Measurements from ENCODE around the gene METAP1D.

The METAP1D gene

DNA sequence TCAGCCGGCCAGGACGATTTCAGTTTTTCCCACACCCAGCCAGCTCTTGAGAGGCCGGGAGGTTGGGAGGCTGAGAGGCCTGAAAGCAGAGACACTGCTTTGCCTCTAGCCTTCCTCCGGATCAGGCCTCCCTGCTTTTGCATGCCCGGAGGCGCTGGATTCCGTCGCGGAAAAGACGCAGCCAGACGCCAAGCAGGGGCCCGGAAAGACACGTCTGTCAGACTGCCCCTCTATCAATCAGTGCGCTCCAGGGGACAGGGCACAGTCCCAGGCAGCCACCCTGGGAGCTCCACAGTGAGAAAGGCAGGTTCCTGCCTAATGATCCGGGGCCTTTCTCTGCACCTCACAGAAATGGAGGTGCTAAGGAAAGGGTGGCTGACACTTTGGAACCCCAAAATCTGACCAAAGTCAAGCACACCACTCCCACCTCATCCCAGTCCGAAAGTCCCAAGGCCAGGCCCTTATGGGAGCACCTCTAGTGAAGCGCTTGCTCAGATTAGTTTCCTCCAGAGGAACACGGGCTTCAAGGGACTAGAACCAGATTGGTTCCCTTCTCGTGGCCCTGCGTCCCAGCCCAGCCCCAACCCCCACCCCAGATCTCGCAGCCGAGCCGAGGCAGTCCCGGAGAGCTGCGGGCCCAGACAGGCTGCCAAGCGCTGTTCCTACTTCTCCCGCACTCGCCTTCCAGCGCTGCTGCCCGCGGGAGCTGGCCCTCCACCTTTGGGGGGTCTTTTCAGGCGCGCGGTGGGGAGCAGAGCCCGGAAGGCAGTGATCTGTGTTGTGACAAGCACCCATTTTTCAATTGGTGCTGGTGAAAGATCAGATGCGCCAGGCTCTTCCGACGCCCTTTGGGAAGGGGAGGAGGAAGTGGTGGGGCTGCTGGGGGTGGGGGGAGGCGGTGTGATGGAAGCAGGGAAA, 90.5 kb downstream of the METAP1D start:
- TF ChIP-seq, protein P1, sequence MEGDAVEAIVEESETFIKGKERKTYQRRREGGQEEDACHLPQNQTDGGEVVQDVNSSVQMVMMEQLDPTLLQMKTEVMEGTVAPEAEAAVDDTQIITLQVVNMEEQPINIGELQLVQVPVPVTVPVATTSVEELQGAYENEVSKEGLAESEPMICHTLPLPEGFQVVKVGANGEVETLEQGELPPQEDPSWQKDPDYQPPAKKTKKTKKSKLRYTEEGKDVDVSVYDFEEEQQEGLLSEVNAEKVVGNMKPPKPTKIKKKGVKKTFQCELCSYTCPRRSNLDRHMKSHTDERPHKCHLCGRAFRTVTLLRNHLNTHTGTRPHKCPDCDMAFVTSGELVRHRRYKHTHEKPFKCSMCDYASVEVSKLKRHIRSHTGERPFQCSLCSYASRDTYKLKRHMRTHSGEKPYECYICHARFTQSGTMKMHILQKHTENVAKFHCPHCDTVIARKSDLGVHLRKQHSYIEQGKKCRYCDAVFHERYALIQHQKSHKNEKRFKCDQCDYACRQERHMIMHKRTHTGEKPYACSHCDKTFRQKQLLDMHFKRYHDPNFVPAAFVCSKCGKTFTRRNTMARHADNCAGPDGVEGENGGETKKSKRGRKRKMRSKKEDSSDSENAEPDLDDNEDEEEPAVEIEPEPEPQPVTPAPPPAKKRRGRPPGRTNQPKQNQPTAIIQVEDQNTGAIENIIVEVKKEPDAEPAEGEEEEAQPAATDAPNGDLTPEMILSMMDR (IDR thresholded peaks at IDR 0.05; ENCODE audit: low read depth, low read length), result no peak
- H3K4me3 ChIP-seq (ENCODE audit: low read depth, low read length), result no peak overlapping the region

DNA sequence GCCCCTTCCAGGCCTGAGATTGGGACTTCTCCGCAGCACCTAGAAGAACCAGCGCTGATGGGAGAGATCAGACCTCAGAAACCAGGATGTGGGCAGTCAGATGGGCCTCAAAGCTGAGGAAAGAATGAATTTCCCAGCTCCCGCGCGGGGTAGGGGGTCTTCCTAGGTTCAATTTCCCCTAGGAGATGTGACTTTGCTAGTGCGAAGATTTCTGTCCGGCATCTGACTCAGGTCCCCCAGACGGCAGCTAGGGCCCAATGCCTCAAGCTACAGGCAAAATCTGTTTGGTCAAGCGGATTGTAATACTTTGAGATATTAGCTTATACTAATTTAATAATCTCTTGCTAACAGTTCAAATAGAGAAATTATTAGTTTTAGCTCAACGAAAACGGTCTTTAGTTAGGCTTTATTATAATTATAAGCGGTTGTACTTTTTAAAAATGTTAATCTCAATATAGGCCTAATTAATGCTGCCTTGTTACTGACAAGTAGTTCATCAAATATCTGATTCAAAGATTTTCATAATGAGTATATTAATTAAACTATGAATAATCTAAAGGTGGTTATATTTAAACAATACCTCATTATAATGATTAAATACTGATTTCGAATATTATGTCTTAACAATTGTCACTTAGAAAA, 91.4 kb downstream of the METAP1D start:
- no peak overlapping the region for H3K4me3 ChIP-seq (ENCODE audit: low read depth, low read length)
- TF ChIP-seq, protein P1 (IDR thresholded peaks at IDR 0.05; ENCODE audit: low read depth, low read length), result no peak

DNA sequence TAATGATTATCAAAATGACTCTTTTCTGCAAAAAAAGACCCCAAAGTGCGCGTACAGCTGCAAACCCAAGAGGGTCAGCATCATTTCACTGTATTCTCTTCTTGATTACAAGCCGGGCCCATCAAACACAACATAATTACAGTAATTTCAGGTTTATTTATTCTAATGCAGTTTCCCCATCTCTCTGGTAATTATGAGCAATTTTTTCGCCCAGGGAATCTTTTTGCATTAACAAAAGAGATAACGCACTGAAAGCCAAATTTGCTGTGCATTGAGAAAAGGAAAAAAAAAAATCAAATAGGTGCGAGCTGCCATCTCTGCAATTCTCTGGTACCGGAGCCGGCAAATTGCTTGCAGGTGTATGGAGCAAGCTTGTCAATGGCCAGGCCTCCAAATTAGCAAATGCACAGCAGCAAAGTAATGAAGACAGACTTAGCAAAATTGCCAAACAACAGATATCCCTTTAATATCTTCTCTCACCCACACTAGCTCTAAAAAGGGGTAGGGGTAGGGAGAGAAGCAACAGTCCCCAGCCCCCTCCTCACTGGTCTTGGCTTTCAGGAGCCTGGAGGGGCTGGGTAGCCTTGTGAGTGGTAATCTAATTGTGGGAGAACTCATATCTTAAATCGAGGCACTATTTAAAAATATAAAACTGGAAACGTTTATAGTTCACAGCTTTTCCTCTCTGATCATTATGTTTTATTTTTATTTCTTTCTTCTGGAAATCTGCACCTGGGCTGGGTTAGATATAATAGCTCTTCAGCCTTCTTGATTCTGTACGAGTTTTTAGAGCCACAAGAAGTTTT, 92.2 kb downstream of the METAP1D start:
- H3K4me3 ChIP-seq (ENCODE audit: low read depth, low read length), result no peak overlapping the region
- TF ChIP-seq, protein P1 (IDR thresholded peaks at IDR 0.05; ENCODE audit: low read depth, low read length), result no peak

DNA sequence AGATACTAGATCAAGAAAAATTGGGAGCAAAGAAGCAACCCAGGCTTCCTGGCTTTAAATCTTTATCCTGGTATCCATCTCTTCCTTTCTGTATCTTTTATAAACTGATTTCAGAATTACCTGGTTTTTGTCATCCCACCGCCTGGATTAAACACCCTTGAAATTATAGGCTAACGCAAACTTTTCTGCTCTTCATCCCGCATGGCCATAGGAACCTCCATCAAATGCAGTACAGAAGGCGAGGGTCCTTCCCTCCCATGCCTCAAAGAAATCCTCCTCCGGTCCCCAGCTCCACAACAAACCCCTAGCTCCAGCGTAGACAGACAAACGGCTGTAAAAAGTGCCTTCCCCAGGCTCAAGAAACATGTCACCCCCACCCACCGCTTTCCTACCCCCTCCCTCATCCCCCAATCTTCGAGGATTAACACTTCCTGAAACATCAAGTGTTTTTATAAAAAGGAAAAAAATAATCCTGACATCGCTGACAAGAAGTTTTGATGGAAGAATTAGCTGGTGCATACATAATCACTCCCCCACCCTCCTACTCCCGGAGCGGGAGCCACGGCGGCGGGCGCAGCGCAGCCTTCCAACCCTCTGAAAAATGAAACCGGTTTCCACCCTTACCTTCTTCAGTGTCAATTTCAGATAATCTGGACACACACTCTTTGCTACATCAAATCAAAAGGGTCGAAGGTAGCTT, 93.1 kb downstream of the METAP1D start:
- no peak overlapping the region for H3K4me3 ChIP-seq (ENCODE audit: low read depth, low read length)
- TF ChIP-seq, protein P1 (IDR thresholded peaks at IDR 0.05; ENCODE audit: low read depth, low read length), result no peak

DNA sequence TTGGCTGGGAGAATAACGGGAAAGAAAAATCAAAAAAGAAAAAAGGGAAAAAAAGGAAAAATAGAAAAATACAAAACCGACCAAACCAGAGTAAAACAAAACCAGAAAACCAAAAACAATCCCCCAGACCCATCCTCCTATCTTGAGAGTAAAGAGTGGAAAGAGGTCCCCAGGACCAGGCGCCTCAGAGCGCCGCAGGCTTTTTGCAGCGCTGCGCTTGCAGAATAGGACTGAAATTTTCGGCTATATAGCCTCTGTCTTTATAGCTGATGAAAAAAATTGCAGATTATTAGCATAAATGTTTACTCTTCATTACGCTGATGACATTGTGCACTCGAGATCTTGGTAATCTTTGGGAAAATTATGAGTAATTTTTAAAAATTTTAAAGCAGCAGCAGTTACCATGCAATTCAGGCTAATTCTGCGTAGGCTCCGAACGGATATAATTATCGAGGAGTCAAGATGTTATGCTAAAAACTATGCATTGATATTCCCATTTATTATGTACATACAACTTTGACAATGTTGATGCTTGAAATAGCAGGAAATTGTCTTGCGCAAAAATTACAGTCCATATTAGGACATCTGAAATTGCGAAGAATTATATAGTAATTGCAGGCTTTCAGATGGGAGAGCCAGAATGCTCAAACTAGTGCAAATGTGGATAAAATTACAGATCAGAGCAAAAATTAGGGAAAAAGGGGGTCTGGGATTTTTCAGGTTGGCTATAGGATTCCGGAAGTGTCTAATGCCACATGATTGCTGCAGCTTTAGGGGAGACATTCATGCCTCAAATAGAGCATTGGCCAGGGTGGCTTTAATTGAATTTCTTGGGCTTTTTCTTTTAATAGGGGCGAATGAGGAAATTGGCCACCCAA, 93.9 kb downstream of the METAP1D start:
- TF ChIP-seq, protein P1 (IDR thresholded peaks at IDR 0.05; ENCODE audit: low read depth, low read length), result no peak
- peak overlapping the region; percentile 63 for H3K4me3 ChIP-seq (ENCODE audit: low read depth, low read length)
